GM21526 (cell line): Measurements from ENCODE around the gene GABPB1.

Source experiments
- ATAC-seq: cut with Tn5 transposase; IDR thresholded peaks from one replicate; pipeline ENCODE4 v1.9.1; 2021; ENCODE audit warnings: moderate library complexity; ENCODE audit not compliant: unreplicated experiment, low FRiP score

The GABPB1 gene

DNA sequence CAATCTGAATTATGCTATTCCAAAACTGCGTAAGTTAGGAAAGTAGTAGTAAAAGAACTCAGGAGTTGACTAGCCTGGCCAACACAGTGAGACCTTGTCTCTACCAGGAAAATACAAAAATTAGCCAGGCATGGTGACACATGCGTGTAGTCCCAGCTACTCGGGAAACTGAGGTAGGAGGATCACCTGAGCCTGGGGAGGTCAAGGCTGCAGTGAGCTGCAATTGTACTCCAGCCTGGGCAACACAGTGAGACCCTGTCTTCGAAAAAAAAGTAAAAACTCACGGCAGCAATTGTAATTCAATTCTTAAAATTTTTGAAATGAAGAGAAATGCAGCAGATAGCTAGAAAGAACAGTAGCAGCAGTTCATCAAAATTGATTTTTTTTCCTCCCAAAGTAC lies 9.7 kb downstream of the GABPB1 start:
- ATAC-seq, result no peak

DNA sequence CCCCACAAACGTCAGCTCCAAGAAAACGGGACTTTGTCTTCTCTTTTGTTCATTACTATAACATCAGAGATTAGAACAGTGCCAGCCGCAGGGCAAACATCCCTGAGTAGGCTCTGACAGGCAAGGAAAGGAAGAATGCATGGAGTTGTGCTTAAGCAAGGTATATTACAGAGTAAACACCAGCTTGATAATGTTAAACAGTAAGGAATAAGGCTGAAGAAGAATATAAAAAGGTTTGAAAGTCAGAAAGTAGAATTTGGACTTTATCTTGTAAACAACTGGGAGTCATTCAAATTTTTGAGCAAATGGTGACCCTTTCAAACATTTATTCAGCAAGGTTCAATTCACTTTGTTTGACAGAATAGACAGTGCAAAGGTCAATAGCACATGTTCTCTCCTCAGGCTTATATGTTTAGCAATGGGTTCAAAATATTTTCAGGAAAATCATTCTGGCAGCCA lies 11.0 kb downstream of the GABPB1 start:
- no peak for ATAC-seq

DNA sequence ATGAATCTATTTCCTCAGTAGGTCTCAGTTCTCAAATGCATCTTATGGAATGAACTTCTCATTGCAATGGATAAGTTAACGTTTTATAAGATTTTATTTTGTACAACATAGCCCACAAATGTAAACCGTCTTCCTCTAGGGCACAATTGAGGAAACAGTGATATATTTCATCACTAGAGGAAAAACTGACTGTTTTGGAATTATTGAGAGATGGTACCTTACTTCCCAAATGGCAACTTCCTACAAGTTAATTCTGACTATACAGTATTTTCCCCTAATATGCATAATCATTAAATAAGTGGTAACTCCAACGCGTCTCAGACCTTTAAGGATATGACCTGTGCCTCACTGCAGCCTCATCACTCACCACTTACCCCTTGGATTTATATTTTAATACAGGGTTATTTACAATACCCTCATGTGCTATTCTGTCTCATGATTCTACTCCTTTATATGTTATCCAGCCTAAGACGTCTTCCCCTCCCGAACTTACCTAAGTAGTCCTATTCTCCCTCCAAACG lies 13.3 kb downstream of the GABPB1 start:
- ATAC-seq, result no peak

DNA sequence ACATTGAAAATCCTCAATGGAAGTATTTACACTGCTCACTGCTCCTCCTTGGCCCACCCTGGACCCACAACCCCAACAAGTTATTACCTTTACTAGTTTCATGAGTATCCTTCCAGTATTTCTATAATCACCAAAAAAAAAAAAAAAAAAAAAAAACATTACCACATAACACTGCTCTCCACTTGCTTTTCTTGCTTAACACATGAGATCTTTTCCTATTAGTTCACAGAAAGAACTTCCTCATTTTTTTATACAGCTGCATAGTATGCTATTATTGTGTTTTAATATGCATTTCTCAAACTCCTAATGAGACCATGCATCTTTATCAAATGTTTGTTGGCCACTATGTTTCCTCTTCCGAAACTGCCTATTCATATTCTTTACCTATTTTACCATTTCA lies 14.6 kb downstream of the GABPB1 start:
- no peak for ATAC-seq

DNA sequence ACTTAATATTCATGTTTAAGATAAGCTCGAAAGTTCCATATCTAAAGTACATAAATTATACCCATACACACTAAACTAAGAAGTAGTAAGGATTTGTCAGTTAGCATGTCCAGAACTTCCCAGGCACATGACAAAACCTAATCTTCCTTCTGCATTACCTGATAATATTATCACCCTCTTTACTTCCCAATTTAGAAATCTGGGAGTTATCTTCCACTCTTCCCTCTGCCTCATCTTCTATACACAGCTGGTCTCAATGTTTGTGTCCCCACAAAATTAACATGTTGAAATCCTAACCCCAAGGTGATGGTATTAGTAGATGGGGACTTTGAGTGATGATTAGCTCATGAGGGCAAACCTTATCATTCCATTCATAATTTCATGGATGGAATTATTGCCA lies 15.3 kb downstream of the GABPB1 start:
- ATAC-seq, result no peak

DNA sequence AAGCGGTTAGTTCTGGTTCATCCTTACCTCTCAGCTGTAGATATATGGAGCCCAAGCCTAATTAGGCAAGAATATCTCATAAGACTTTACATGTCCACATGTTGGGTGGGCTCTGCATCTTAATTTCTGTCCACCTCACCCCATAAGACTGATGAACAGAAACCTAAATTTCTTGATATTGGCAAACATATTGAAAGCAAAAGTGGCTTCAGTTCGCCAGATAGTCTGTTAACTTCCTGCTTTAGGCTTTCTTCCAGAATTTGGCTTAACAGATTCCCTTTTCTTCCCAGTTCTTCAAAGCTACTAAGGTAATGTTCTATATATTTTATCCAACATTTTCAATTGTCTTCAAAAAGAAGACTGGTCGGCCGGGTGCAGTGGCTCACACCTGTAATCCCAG lies 19.7 kb downstream of the GABPB1 start:
- no peak for ATAC-seq

DNA sequence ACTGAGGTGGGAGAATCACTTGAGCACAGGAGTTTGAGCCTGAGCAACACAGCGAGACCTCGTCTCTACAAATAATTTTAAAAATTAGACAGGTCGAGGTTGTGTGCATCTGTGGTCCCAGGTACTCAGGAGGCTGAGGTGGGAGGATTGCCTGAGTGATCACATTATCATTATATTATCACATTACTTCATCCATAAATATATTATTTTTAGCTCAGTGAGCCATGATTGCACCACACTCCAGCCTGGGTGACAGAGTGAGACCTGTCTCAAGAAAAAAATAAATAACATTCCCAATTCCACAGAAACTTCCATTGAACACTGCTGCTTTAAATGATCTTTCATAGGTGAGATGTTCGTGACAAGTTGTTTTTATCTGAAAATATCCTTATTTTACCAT lies 21.8 kb downstream of the GABPB1 start:
- no peak for ATAC-seq

DNA sequence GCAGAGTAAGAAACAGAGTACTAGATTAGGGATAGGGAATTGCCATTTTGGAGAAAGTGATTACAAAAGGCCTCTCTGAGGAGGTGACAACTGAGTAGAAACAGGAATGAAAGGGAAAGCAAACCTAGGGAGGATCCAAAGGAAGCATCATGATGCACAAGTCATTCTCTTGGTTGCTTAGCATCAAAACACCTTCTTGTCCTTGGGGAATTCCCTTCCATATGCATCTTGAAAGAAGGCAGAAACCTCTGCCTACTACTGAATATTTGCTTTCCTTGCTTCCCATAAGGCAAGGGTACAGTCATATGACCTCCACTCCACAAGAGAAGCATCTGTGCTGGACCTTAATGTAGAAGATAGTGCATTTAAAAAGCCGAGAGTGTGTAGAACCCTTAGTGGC lies 24.1 kb downstream of the GABPB1 start:
- no peak for ATAC-seq

DNA sequence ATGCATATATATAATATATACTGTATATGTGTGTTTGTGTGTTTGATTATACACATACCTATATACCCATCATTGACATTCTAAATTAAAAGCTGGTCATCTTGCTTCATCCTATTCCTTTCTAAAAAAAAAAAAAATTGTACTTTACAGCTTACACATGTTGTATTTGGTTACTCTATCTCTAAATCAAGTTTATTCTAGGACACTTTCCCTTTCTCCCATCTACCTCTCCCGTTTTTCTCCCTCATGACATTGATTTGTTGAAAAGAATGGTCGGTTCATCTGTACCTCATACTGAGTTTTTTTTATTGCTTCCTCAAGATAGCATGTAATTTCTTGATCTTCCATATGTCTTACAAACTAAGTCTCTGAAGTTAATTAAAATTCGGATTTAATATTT lies 26.9 kb downstream of the GABPB1 start:
- ATAC-seq, result no peak

DNA sequence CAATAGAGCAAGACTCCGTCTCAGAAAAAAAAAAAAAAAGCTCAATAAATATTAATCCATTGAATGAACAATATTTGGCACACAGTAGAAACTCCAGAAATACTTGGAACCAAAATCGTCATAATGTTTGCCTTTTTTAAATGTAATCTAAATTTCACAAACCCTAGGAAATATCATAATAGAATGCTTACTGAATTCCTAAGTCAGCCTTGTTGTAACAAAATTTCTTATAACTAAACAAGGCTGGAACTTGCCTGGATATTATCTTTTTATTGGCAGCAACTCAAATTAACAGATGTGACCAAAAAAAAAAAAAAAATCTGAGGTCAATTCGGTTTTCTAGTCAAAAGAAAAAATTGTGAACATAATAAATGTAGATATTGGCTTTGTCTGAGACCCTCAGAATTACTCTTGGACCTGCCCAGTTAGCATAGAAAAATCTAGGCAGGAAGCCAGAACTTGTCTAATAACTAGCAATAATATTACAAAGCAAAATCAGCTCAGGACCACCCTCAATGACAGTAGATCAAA lies 33.3 kb downstream of the GABPB1 start:
- ATAC-seq, result no peak

DNA sequence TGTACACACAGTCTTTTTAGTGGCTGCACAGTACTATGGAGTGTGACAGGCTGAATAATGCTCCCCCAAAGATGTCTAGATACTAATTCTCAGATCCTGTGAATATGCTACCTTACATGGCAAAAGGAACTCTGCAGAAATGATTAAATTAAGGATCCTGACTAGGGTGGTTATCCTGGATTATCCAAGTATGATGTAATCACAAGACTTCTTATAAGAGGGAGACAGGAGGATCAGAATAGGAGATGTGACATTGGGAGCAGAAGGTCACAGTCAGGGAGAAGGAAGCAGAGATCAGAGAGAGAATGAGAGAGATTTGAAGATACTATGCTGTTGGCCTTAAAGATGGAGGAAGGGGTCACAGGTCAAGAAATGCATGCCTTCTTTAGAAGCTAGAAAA lies 34.5 kb downstream of the GABPB1 start:
- no peak for ATAC-seq

DNA sequence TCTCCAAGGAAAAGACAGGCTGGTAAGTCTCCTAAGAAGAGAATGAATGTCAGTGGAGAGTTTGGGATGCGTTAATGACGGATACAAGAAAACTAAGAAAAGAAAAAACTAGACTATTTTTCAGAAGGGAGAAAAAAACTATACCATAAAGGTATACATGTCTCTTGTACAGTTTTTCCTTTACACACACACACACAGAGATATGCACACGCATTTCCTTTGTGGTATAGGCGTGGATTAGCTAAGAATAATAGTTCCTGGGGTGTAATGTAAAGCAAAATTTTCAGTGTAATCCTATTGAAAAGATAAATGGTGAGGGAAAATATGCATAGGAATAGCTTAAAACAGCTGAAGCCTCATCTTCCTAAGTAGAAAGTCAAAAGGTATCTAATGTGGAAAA lies 36.3 kb downstream of the GABPB1 start:
- no peak for ATAC-seq

DNA sequence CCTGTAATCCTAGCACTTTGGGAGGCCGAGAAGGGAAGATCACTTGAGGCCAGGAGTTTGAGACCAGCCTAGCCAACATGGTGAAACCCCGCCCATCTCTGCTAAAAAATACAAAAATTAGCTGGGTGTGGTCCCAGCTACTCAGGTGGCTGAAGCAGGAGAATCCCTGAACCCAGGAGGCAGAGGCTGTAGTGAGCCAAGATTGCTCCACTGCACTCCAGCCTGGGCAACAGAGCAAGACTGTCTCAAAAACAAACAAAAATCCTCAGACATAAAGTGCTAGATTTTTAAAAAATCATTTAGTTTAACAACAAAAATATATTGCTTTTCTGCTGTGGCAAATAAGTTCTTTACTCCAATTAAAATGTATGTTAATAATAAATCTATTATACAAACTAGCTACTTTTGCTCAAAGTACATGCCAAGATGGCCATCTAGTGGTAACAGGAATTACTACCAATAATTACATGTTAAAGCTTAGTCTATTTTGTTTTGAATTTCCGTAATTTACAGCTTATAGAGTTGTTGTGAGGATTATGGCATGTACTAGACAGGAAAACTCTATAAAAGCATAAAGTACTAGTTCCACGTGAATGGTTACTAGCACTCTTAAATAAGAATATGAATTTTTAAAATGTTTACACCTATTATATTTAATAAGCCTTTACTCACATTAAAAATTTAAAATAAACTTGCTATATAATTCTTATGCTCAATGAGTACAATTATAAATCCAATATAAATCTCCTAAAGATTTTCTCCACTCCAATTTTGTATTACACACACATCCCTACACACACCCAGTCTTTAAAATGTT lies 39.0 kb downstream of the GABPB1 start:
- no peak for ATAC-seq

DNA sequence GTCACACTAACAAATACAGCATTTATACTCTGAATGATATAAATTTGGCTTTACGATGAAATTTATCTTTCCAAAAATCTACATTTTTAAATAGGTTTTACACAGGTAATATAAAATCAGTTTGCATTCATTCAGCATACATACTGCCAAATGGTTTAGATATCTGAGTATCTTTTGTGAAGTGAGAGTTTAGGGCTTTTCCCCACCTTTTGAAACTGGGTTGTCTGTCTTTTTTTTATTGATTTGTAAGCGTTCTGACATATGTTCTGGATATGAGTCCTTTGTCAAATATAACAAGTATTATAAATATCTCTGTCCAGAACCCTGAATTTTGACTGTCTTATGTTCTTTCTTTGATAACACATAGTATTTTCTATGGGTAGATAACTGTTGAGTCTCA lies 42.4 kb downstream of the GABPB1 start:
- ATAC-seq, result no peak

DNA sequence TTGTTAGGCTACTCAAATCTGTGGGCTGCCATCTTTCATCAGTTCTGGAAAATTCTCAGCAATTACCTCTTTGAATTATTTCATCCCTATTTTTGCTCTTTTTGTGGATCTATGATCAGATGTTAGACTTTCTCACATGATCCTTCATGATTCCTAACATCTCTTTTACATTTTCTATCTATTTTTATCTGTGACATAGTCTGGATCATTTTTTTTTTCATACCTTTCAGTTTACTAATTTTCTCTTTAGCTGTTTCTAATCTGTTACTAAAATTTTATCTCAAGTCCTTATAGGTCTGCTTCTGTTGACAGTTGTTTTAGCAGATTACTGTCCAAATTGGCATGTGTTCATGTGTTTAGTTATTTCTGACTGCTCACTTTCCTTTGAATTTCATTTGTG lies 47.2 kb downstream of the GABPB1 start:
- ATAC-seq, result no peak

DNA sequence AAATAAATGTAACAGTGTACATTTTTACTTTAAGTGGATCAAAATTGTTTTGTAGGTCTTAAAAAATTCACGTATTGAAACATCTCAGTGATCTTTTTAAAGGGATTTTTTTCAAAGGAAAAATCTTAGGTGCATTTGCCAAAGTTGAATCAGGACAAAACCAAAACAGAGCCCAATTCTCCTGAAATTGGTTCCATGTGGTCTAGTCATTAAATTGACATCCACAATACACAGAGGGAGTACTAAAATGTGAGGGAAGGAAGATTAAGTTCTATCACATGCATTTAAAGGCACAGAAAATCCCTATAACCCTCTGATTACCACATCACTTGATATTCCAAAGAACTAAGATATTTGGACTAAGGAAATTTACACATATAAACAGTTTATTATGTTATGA lies 50.2 kb downstream of the GABPB1 start:
- ATAC-seq, result no peak

DNA sequence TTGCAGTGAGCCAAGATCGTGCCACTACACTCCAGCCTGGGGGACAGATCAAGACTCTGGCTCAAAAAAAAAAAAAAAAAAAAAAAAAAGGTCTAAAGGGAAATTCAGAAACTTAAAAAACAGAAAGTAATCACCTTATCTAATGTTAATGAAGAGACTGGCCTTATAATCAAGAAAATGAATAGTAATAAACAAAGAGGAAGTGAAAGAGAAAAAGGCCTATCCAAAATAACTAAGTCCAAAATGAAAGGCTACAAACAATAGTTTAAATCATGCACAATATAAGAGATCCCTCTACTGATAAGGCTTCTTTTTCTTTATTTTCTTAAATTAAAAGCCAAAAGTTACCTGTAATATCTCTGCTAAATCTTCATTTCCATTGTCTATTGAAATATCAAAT lies 52.4 kb downstream of the GABPB1 start:
- no peak for ATAC-seq

DNA sequence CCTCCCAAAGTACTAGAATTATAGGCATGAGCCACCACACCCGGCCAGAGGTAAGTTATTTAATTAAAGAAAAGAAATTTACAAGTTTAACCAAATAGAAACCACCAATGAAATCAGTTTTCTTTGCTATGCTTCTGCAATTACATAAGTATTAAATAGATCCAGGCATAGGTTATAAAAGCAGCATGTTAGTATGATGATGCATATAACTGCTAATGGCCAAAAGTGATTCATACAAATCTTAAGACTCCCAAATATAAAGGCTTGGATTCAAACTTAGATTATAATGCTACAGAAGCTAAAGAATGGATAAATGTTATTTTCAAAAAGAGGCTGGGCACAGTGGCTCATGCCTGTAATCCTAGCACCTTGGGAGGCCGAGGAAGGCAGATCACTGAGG lies 56.7 kb downstream of the GABPB1 start:
- ATAC-seq, result no peak

DNA sequence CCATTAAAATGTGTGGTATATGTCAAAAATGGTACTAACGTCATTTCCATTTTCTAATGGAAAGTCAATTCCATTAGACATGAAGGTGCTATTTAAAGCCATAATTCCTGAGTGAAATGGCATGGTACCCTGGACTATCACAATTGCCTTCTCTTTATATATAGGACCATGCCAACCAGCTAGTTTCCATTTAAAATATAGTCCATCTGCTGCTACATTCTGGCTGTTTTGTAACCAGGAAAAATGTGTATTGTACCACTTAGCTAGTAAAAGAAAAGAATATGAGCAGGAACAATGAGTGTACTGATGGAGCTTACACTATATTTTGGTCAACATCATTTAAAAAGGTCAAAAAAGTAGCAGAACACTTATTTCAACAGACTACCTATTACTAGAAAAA lies 59.0 kb downstream of the GABPB1 start:
- ATAC-seq, result no peak

DNA sequence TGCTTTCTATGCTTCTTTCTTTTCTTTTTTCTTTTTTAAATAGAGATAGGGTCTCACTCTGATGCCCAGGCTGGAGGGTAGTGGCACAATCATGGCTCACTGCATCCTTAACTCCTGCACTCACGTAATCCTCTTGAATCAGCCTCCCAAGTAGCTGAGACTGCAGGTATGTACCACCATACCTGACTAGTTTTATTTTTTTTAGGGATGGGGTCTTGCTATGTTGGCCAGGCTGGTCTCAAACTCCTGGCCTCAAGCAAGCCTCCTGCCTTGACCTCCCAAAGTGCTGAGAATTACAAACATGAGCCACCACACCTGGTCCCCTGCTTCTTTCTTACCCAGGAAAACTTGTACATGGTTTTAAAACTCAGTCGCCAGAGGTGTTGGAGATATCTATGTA lies 65.2 kb downstream of the GABPB1 start:
- no peak for ATAC-seq

DNA sequence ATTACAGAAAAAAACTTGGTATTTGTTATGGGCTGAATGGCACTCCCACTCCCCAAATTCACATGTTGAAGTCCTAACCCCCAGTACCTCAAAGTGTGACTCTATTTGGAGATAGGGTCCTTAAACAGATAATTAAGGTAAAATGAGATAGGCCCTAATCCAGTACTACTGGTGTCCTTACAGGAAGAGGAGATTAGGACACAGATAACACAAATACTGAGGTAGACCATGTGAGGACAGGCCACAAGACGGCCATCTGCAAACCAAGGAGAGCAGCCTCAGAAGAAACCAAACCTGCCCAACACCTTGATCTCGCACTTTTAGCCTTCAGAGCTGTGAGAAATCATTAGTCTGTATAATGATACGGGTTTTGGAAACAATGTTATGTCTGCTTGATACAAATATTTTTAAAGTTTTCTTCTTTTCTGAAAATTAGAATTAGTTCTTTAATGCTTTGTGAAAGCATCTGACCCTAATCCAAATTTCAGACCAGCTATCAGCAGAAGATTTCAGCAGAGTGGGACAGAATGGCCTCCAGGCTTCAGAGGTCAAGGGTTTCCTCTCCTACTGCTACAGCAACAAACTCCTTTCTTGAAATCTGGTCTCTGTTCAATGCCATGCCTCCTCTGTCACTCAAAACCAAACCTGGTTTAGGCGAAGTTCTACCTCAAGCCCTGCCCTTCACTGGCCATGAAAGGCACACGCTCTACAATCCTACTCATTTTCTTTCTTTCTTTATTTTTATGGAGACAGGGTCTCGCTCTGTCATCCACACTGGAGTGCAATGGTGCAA lies 67.5 kb downstream of the GABPB1 start:
- ATAC-seq, result no peak

DNA sequence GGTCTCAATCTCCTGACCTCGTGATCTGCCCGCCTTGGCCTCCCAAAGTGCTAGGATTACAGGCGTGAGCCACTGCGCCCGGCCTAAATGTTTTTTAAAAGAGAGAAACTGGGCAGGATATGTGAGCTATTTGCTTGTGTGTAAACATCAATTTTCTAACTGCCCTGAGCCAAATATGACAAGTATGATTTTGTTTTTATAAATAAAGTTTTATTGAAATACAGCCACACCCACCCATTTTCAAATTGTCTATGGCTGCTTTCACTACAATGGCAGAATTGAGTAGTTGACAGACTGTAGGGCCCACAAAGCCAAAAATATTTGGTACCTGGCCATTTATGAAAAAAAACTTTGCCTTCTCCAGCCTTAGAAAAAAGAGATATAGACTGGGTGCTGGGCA lies 73.6 kb downstream of the GABPB1 start:
- no peak for ATAC-seq
